Caco-2 (cell line): Measurements from ENCODE around the gene OVOL2. TPM values are rescaled to one million over a fixed set of nuclear protein-coding genes. Genes with fewer than 3 reads are reported as not detected.

Experiments
- BruUV-seq: library from RNA; stranded (reverse); fragments of 400-500 nt; replicated peaks from 2 replicates; lab custom pipeline; 2021; lab: Mats Ljungman, UMichigan
- CTCF ChIA-PET: fragments of 300-600 bp; sonication (Branson Sonifier 250); formaldehyde crosslinking; loops from one replicate; lab custom pipeline; 2022; ENCODE audit warnings: antibody characterized with exemption; lab: Charles Lee
- POLR2A ChIA-PET: fragments of 300-600 bp; sonication (Branson Sonifier 250); formaldehyde crosslinking; loops from one replicate; lab custom pipeline; 2022; ENCODE audit warnings: antibody characterized with exemption; lab: Charles Lee
- DNase-seq, 2 experiments: peaks; one replicate each; pipeline versions ENCODE4 v3.0.0 to v3.0.0-alpha.2; 2020 to 2022
- H3K27me3 ChIP-seq: replicated peaks from 2 replicates; pipeline ENCODE4 v1.6.0; 2011; ENCODE audit warnings: low read length; ENCODE audit not compliant: control insufficient read depth, insufficient read depth
- H3K36me3 ChIP-seq: 2 replicates; pipeline ENCODE4 v1.5.1; 2011; ENCODE audit warnings: low read length; ENCODE audit not compliant: control insufficient read depth, insufficient read depth
- H3K4me1 ChIP-seq: fragments of 250-450 bp; sonication (Bioruptor Pico); 2 replicates; pipeline ENCODE4 v1.5.1; 2020; ENCODE audit warnings: mild to moderate bottlenecking
- H3K4me3 ChIP-seq: 2 replicates; pipeline ENCODE4 v1.5.1; 2011; ENCODE audit warnings: low read depth, mild to moderate bottlenecking, control low read depth, low read length
- H3K9me3 ChIP-seq: fragments of 250-450 bp; sonication (Bioruptor Pico); 2 replicates; pipeline ENCODE4 v1.5.1; 2020; ENCODE audit warnings: mild to moderate bottlenecking, moderate library complexity
- H3K27ac Mint-ChIP-seq: one replicate; pipeline ENCODE4 v1.8.0; 2022; ENCODE audit warnings: mixed read lengths; ENCODE audit not compliant: unreplicated experiment
- H3K27me3 Mint-ChIP-seq: one replicate; pipeline ENCODE4 v1.8.0; 2022; ENCODE audit warnings: mixed read lengths; ENCODE audit not compliant: insufficient read depth, unreplicated experiment
- H3K36me3 Mint-ChIP-seq: one replicate; pipeline ENCODE4 v1.8.0; 2022; ENCODE audit warnings: mild to moderate bottlenecking, mixed read lengths; ENCODE audit not compliant: insufficient read depth, unreplicated experiment
- H3K4me1 Mint-ChIP-seq: one replicate; pipeline ENCODE4 v1.8.0; 2022; ENCODE audit warnings: low read depth, mixed read lengths; ENCODE audit not compliant: unreplicated experiment
- H3K4me3 Mint-ChIP-seq: one replicate; pipeline ENCODE4 v1.8.0; 2022; ENCODE audit warnings: mild to moderate bottlenecking, moderate library complexity, mixed read lengths; ENCODE audit not compliant: unreplicated experiment
- H3K9me3 Mint-ChIP-seq: one replicate; pipeline ENCODE4 v1.8.0; 2022; ENCODE audit warnings: mixed read lengths; ENCODE audit not compliant: unreplicated experiment
- CTCF ChIP-seq, 2 experiments: fragments of 200-600 bp in 1 of 2; IDR thresholded peaks; 1 replicate in 1 of 2; 2 replicates in 1 of 2; pipeline versions ENCODE4 v1.5.1 to v1.8.0; 2011 to 2022; ENCODE audit warnings: antibody characterized with exemption in 1 of 2, control low read depth in 1 of 2, inconsistent platforms in 1 of 2, low read depth in 1 of 2, low read length in 1 of 2, mild to moderate bottlenecking in 1 of 2, moderate library complexity in 1 of 2; ENCODE audit not compliant: insufficient read depth in 1 of 2, severe bottlenecking in 1 of 2, unreplicated experiment in 1 of 2
- intact Hi-C: fragments of 100-400 bp; cut with micrococcal nuclease; formaldehyde crosslinking; loops from one replicate; pipeline ENCODE4 v1.10.0; 2022; ENCODE audit not compliant: unreplicated experiment
- total RNA-seq: library from RNA; stranded (reverse); gene quantifications from 2 replicates; pipeline ENCODE4 v1.2.3, GENCODE V29; 2022

The OVOL2 gene
- total RNA-seq, 1 experiment from 2014 or later: 8.8 TPM

- H3K4me3 Mint-ChIP-seq: no peak overlapping the region
- no peaks in the 10 kb centered on the region for H3K9me3 Mint-ChIP-seq
- no peaks in the 10 kb centered on the region for H3K9me3 ChIP-seq
- peaks cover 2% of the 10 kb centered on the region for H3K36me3 ChIP-seq
- BruUV-seq: no TSS peak
- no peak overlapping the region for H3K4me3 ChIP-seq
- H3K27me3 Mint-ChIP-seq: no peaks in the 10 kb centered on the region
- peaks cover 26% of the 10 kb centered on the region for H3K36me3 Mint-ChIP-seq
- peaks cover 2% of the 10 kb centered on the region for H3K4me1 ChIP-seq
- intact Hi-C loops: no loop called here
- TF ChIP-seq CTCF (IDR thresholded peaks at IDR 0.05; ENCODE audit: insufficient read depth in 1 of 2, low read depth in 1 of 2, low read length in 1 of 2, severe bottlenecking in 1 of 2, unreplicated experiment in 1 of 2): no peak
- no peak overlapping the region for H3K27ac Mint-ChIP-seq
- CTCF ChIA-PET: no interaction called here
- H3K27me3 ChIP-seq: no peaks in the 10 kb centered on the region
- no peak for DNase-seq
- H3K4me1 Mint-ChIP-seq: no peaks in the 10 kb centered on the region
- POLR2A ChIA-PET: no interaction called here
Observed at GRCh38 chr20:18024606-18025127, 33.0 kb downstream of the OVOL2 start.

GRCh38 chr20:18020931-18021330 is 36.8 kb downstream of the OVOL2 start:
- Histone ChIP-seq H3K4me3 (no peak overlapping the region), H3K36me3 (peaks cover 2% of the 10 kb centered on the region), H3K27me3 (no peaks in the 10 kb centered on the region), H3K9me3 (no peaks in the 10 kb centered on the region), H3K4me1 (no peaks in the 10 kb centered on the region)
- ChIA-PET POLR2A (no interaction called here), CTCF (no interaction called here)
- intact Hi-C loops: no loop called here
- no peaks in the 10 kb centered on the region for H3K27me3 Mint-ChIP-seq
- peaks cover 33% of the 10 kb centered on the region for H3K36me3 Mint-ChIP-seq
- no peak for TF ChIP-seq CTCF (IDR thresholded peaks at IDR 0.05; ENCODE audit: insufficient read depth in 1 of 2, low read depth in 1 of 2, low read length in 1 of 2, severe bottlenecking in 1 of 2, unreplicated experiment in 1 of 2)
- BruUV-seq: no TSS peak
- no peak for DNase-seq
- H3K4me3 Mint-ChIP-seq: no peak overlapping the region
- H3K9me3 Mint-ChIP-seq: no peaks in the 10 kb centered on the region
- no peak overlapping the region for H3K27ac Mint-ChIP-seq
- H3K4me1 Mint-ChIP-seq: no peaks in the 10 kb centered on the region

GRCh38 chr20:18019068-18019467 is 38.6 kb downstream of the OVOL2 start:
- Mint-ChIP-seq H3K27me3 (no peaks in the 10 kb centered on the region), H3K36me3 (peaks cover 21% of the 10 kb centered on the region), H3K4me1 (no peaks in the 10 kb centered on the region), H3K4me3 (no peak overlapping the region), H3K27ac (no peak overlapping the region), H3K9me3 (no peaks in the 10 kb centered on the region)
- POLR2A ChIA-PET: no interaction called here
- Histone ChIP-seq H3K27me3 (no peaks in the 10 kb centered on the region), H3K36me3 (peaks cover 2% of the 10 kb centered on the region), H3K4me3 (no peak overlapping the region), H3K4me1 (no peaks in the 10 kb centered on the region), H3K9me3 (no peaks in the 10 kb centered on the region)
- intact Hi-C loops: no loop called here
- BruUV-seq: no TSS peak
- DNase-seq: no peak
- CTCF ChIA-PET: no interaction called here
- TF ChIP-seq CTCF (IDR thresholded peaks at IDR 0.05; ENCODE audit: insufficient read depth in 1 of 2, low read depth in 1 of 2, low read length in 1 of 2, severe bottlenecking in 1 of 2, unreplicated experiment in 1 of 2): peak; percentile 27 to 38
